Neural progenitor cell (in vitro differentiated cells): ENCODE results near the gene ACP7. TPM values are rescaled to one million over a fixed set of nuclear protein-coding genes. Genes with fewer than 3 reads are reported as not detected.

ENCODE experiments used
- DNase-seq: peaks from one replicate; pipeline ENCODE4 v3.0.0-alpha.2; 2016; ENCODE audit warnings: low spot score
- H2AFZ ChIP-seq: fragments of 200-600 bp; sonication (generic); replicated peaks from 2 replicates; pipeline ENCODE4 v1.6.1; 2016; ENCODE audit warnings: antibody characterized with exemption
- H3F3A ChIP-seq: fragments of 200-600 bp; sonication (generic); 2 replicates; pipeline ENCODE4 v1.6.1; 2016; ENCODE audit warnings: antibody characterized with exemption, low read depth
- H3K27ac ChIP-seq: fragments of 200-600 bp; sonication (generic); 2 replicates; pipeline ENCODE4 v1.5.1; 2016; ENCODE audit warnings: mild to moderate bottlenecking
- H3K27me3 ChIP-seq: fragments of 200-600 bp; sonication (generic); 2 replicates; pipeline ENCODE4 v1.6.1; 2016; ENCODE audit warnings: mild to moderate bottlenecking, moderate library complexity
- H3K36me3 ChIP-seq: fragments of 200-600 bp; sonication (generic); 2 replicates; pipeline ENCODE4 v1.5.1; 2016
- H3K4me1 ChIP-seq: fragments of 200-600 bp; sonication (generic); 2 replicates; pipeline ENCODE4 v1.6.1; 2016; ENCODE audit warnings: mixed run types
- H3K4me2 ChIP-seq: fragments of 200-600 bp; sonication (generic); 2 replicates; pipeline ENCODE4 v1.6.1; 2016
- H3K4me3 ChIP-seq: fragments of 200-600 bp; sonication (generic); 2 replicates; pipeline ENCODE4 v1.5.1; 2016
- H3K79me2 ChIP-seq: fragments of 200-600 bp; sonication (generic); 2 replicates; pipeline ENCODE4 v1.6.1; 2016; ENCODE audit warnings: low read depth
- H3K9ac ChIP-seq: fragments of 200-600 bp; sonication (generic); 2 replicates; pipeline ENCODE4 v1.6.1; 2016
- H3K9me3 ChIP-seq: fragments of 200-600 bp; sonication (generic); 2 replicates; pipeline ENCODE4 v1.5.1; 2016; ENCODE audit warnings: low read depth
- H4K20me1 ChIP-seq: fragments of 200-600 bp; sonication (generic); 2 replicates; pipeline ENCODE4 v1.6.1; 2016; ENCODE audit warnings: low read depth
- H3K27ac Mint-ChIP-seq: 3 replicates; pipeline ENCODE4 v1.8.0; 2021; ENCODE audit warnings: mixed read lengths
- H3K27me3 Mint-ChIP-seq: 2 replicates; pipeline ENCODE4 v1.8.0; 2022; ENCODE audit warnings: low read depth, mild to moderate bottlenecking, inconsistent platforms, moderate library complexity, mixed read lengths; ENCODE audit not compliant: insufficient read depth
- H3K36me3 Mint-ChIP-seq: 3 replicates; pipeline ENCODE4 v1.8.0; 2021; ENCODE audit warnings: mixed read lengths
- H3K4me1 Mint-ChIP-seq: 3 replicates; pipeline ENCODE4 v1.8.0; 2021; ENCODE audit warnings: mixed read lengths
- H3K4me3 Mint-ChIP-seq: 3 replicates; pipeline ENCODE4 v1.8.0; 2021; ENCODE audit warnings: mild to moderate bottlenecking, moderate library complexity, mixed read lengths
- H3K9me3 Mint-ChIP-seq: 3 replicates; pipeline ENCODE4 v1.8.0; 2020; ENCODE audit warnings: mixed read lengths
- EZH2 ChIP-seq: fragments of 200-600 bp; sonication (generic); IDR thresholded peaks from 2 replicates; pipeline ENCODE4 v1.6.1; 2017; ENCODE audit warnings: antibody characterized with exemption, mild to moderate bottlenecking, moderate library complexity
- EZH2phosphoT487 ChIP-seq: fragments of 200-600 bp; sonication (generic); IDR thresholded peaks from 2 replicates; pipeline ENCODE4 v1.6.1; 2017; ENCODE audit warnings: antibody characterized with exemption
- total RNA-seq: library from RNA; depleted of rRNA; stranded (reverse); fragments of >200 nt; gene quantifications from 2 replicates; pipeline ENCODE4 v1.2.3, GENCODE V29; 2015; ENCODE audit warnings: low replicate concordance
- TF ChIP-seq, protein P1 (sequence below): fragments of 200-600 bp; sonication (generic); IDR thresholded peaks from 2 replicates; pipeline ENCODE4 v1.5.1; 2017; ENCODE audit warnings: antibody characterized with exemption, mild to moderate bottlenecking

The ACP7 gene
- total RNA-seq, 1 donor from 2014 or later: not detected

DNA sequence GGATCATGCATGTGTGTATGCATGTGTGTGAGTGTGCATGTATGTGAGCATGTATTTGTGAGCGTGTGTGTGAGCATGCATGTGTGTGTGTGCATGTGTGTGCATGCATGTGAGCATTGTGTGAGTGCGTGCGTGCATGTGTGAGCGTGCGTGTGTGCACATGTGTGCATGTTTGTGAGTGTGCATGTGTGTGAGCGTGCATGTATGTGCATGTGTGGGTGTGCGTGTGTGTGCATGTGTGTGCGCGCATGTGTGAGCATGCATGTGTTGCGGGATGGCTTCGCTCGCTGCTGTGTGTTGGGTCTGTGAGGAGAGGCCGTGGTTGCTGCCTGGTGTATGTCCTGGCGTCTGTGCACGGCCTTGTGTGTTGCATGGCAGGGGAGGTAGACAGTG, 73.8 kb downstream of the ACP7 start:
- H3K4me3 ChIP-seq: no peak overlapping the region
- H3K27ac ChIP-seq: no peak overlapping the region
- H3K9me3 Mint-ChIP-seq: no peaks in the 10 kb centered on the region
- no peak overlapping the region for H3K9ac ChIP-seq
- H3K36me3 Mint-ChIP-seq: peaks cover 5% of the 10 kb centered on the region
- peaks cover 66% of the 10 kb centered on the region for H3K79me2 ChIP-seq
- peaks cover 26% of the 10 kb centered on the region for H3K4me1 Mint-ChIP-seq
- H3K4me3 Mint-ChIP-seq: no peak overlapping the region
- H3K27me3 Mint-ChIP-seq: no peaks in the 10 kb centered on the region
- H2AFZ ChIP-seq: no peak overlapping the region
- no peaks in the 10 kb centered on the region for H3K27me3 ChIP-seq
- DNase-seq: no peak
- H3F3A ChIP-seq: no peaks in the 10 kb centered on the region
- no peaks in the 10 kb centered on the region for H3K36me3 ChIP-seq
- H4K20me1 ChIP-seq: peaks cover 92% of the 10 kb centered on the region
- H3K4me2 ChIP-seq: no peak overlapping the region
- peaks cover 13% of the 10 kb centered on the region for H3K4me1 ChIP-seq
- H3K27ac Mint-ChIP-seq: peak overlapping the region; percentile 19
- no peaks in the 10 kb centered on the region for H3K9me3 ChIP-seq
- TF ChIP-seq EZH2phosphoT487: no peak
- no peak for TF ChIP-seq EZH2

DNA sequence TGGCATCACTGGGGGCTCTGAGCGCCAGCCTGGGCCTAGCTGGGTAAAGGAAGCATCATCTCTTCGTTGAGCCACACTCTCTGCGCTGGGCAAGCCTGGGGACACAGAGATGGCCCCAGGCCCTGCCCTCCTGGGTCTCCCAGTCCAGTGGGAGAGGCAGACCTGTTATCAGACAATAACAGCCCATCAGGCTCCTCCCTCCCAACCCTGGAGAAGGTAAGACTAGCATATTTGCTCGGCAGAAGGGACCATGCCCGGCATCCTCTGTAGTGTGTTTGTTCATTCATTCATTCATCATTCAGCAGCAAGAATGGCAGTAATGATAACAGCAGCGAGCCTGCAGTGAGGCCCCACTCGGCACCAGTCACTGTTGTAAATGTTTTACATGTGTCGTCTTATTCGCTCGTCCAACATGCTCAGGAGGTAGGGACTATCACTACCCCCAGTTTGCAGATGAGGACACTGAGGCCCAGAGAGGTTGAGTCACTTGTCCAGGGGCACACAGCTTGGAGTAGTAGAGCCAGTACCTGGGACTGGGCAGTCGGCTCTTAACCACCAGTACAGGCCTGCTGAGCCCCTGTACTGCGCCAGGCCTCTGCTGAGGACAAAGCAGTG, 74.6 kb downstream of the ACP7 start:
- no peak overlapping the region for H2AFZ ChIP-seq
- H3K27me3 ChIP-seq: no peaks in the 10 kb centered on the region
- H3K27me3 Mint-ChIP-seq: no peaks in the 10 kb centered on the region
- peaks cover 61% of the 10 kb centered on the region for H3K79me2 ChIP-seq
- TF ChIP-seq EZH2phosphoT487 (no peak), EZH2 (no peak)
- TF ChIP-seq, protein P1, sequence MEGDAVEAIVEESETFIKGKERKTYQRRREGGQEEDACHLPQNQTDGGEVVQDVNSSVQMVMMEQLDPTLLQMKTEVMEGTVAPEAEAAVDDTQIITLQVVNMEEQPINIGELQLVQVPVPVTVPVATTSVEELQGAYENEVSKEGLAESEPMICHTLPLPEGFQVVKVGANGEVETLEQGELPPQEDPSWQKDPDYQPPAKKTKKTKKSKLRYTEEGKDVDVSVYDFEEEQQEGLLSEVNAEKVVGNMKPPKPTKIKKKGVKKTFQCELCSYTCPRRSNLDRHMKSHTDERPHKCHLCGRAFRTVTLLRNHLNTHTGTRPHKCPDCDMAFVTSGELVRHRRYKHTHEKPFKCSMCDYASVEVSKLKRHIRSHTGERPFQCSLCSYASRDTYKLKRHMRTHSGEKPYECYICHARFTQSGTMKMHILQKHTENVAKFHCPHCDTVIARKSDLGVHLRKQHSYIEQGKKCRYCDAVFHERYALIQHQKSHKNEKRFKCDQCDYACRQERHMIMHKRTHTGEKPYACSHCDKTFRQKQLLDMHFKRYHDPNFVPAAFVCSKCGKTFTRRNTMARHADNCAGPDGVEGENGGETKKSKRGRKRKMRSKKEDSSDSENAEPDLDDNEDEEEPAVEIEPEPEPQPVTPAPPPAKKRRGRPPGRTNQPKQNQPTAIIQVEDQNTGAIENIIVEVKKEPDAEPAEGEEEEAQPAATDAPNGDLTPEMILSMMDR: no peak
- peaks cover 29% of the 10 kb centered on the region for H3K4me1 Mint-ChIP-seq
- H3K27ac Mint-ChIP-seq: no peak overlapping the region
- H4K20me1 ChIP-seq: peaks cover 96% of the 10 kb centered on the region
- no peak overlapping the region for H3K4me3 ChIP-seq
- H3K9me3 Mint-ChIP-seq: no peaks in the 10 kb centered on the region
- peaks cover 5% of the 10 kb centered on the region for H3K36me3 Mint-ChIP-seq
- no peaks in the 10 kb centered on the region for H3F3A ChIP-seq
- H3K4me1 ChIP-seq: peaks cover 15% of the 10 kb centered on the region
- H3K4me2 ChIP-seq: no peak overlapping the region
- H3K9ac ChIP-seq: no peak overlapping the region
- H3K36me3 ChIP-seq: no peaks in the 10 kb centered on the region
- no peak for DNase-seq
- H3K9me3 ChIP-seq: no peaks in the 10 kb centered on the region
- H3K4me3 Mint-ChIP-seq: no peak overlapping the region
- no peak overlapping the region for H3K27ac ChIP-seq

DNA sequence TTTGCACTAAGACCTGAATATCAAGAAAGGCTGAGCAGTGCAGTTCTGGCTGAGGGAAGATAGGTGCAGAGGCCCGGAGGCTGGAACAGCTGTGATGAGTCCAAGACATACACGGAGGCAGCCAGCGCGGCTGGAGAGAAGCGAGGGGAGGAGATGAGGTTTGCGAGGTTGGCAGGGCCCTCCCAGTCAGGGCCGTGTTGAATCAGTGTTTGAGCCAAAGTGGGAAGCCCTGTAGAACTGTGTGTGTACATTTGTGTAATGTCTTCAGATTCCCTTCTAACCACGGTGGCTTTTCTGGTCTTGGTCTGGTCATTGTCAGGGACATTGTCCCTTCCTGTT, 76.3 kb downstream of the ACP7 start:
- H3K4me3 ChIP-seq: no peak overlapping the region
- H3K4me1 ChIP-seq: peaks cover 10% of the 10 kb centered on the region
- no peak overlapping the region for H3K27ac ChIP-seq
- peaks cover 25% of the 10 kb centered on the region for H3K4me1 Mint-ChIP-seq
- H3K9me3 Mint-ChIP-seq: no peaks in the 10 kb centered on the region
- no peaks in the 10 kb centered on the region for H3K36me3 Mint-ChIP-seq
- no peak overlapping the region for H3K9ac ChIP-seq
- no peaks in the 10 kb centered on the region for H3F3A ChIP-seq
- peaks cover 50% of the 10 kb centered on the region for H3K79me2 ChIP-seq
- H3K27me3 ChIP-seq: no peaks in the 10 kb centered on the region
- peak overlapping the region; percentile 59 for H3K27ac Mint-ChIP-seq
- no peak overlapping the region for H3K4me2 ChIP-seq
- H4K20me1 ChIP-seq: peaks cover 86% of the 10 kb centered on the region
- no peaks in the 10 kb centered on the region for H3K36me3 ChIP-seq
- H3K9me3 ChIP-seq: no peaks in the 10 kb centered on the region
- DNase-seq: no peak
- H3K27me3 Mint-ChIP-seq: no peaks in the 10 kb centered on the region
- TF ChIP-seq EZH2phosphoT487 (no peak), EZH2 (no peak)
- TF ChIP-seq, protein P1: no peak
- no peak overlapping the region for H3K4me3 Mint-ChIP-seq
- H2AFZ ChIP-seq: no peak overlapping the region

Other genes starting within 250 kb of the ACP7 start
- 436 and 583 TPM in 2 replicates for gene HNRNPL, start 234.4 kb upstream of the ACP7 start, total RNA-seq
- gene RINL, start 206.1 kb upstream of the ACP7 start, total RNA-seq: 4.7 and 5.4 TPM in 2 replicates
- 10.9 and 15.2 TPM in 2 replicates for gene SIRT2, start 184.8 kb upstream of the ACP7 start, total RNA-seq
- gene NFKBIB, start 184.4 kb upstream of the ACP7 start, total RNA-seq: 8.3 and 11.5 TPM in 2 replicates
- gene CCER2, start 172.2 kb upstream of the ACP7 start, total RNA-seq: 1.1 and 1.3 TPM in 2 replicates
- gene SARS2, start 153.6 kb upstream of the ACP7 start, total RNA-seq: 45.8 and 63.6 TPM in 2 replicates
- gene MRPS12, start 153.4 kb upstream of the ACP7 start, total RNA-seq: 9.2 and 23.9 TPM in 2 replicates
- 8.3 and 24.9 TPM in 2 replicates for gene FBXO17, start 108.6 kb upstream of the ACP7 start, total RNA-seq
- gene FBXO27, start 51.8 kb upstream of the ACP7 start, total RNA-seq: 3.1 and 7.9 TPM in 2 replicates
- gene PAK4, start 41.4 kb downstream of the ACP7 start, total RNA-seq: 9.7 and 34.3 TPM in 2 replicates
- 1.0 and 1.9 TPM in 2 replicates for gene NCCRP1, start 112.6 kb downstream of the ACP7 start, total RNA-seq
- gene SYCN, start 119.9 kb downstream of the ACP7 start, total RNA-seq: not detected in 2 replicates
- not detected in 2 replicates for gene IFNL3, start 160.6 kb downstream of the ACP7 start, total RNA-seq
- gene IFNL4, start 164.5 kb downstream of the ACP7 start, total RNA-seq: not detected in 2 replicates
- not detected in 2 replicates for gene IFNL2, start 184.0 kb downstream of the ACP7 start, total RNA-seq
- not detected in 2 replicates for gene IFNL1, start 212.0 kb downstream of the ACP7 start, total RNA-seq
- 0.17 and 4.3 TPM in 2 replicates for gene LRFN1, start 236.5 kb downstream of the ACP7 start, total RNA-seq